Fibroblast of lung (primary cell): ENCODE results near the gene ERBB2. TPM values are rescaled to one million over a fixed set of nuclear protein-coding genes. Genes with fewer than 3 reads are reported as not detected.
"Not testable (repeated sequence)": the region's sequence is repeated elsewhere in the genome, so short reads cannot be mapped to it uniquely, and the experiment has no call there.

Experiments used
- DNase-seq, 2 donors: peaks; one replicate each; pipeline versions ENCODE4 v3.0.0 to v3.0.0-alpha.2; 2010; ENCODE audit warnings: low read depth in 2 of 2
- H2AFZ ChIP-seq: 2 replicates; pipeline ENCODE4 v1.5.1; 2012; ENCODE audit warnings: low read length, control low read depth, inconsistent platforms
- H3K27ac ChIP-seq: 2 replicates; pipeline ENCODE4 v1.5.1; 2011; ENCODE audit warnings: low read length, control low read depth; ENCODE audit not compliant: insufficient read depth
- H3K27me3 ChIP-seq: 2 replicates; pipeline ENCODE4 v1.5.1; 2011; ENCODE audit warnings: mild to moderate bottlenecking, low read length; ENCODE audit not compliant: control insufficient read depth, insufficient read depth
- H3K36me3 ChIP-seq: 2 replicates; pipeline ENCODE4 v1.5.1; 2011; ENCODE audit warnings: low read length; ENCODE audit not compliant: control insufficient read depth, insufficient read depth
- H3K4me1 ChIP-seq: 2 replicates; pipeline ENCODE4 v1.5.1; 2011; ENCODE audit warnings: low read length; ENCODE audit not compliant: control insufficient read depth, insufficient read depth; ENCODE audit errors: extremely low read depth
- H3K4me2 ChIP-seq: 2 replicates; pipeline ENCODE4 v1.5.1; 2011; ENCODE audit warnings: low read length, control low read depth; ENCODE audit not compliant: insufficient read depth; ENCODE audit errors: extremely low read depth
- H3K4me3 ChIP-seq, 4 experiments: fragments of 200-600 bp in 1 of 4; sonication (generic) in 1 of 4; replicated peaks in 1 of 4; 2 replicates each; pipeline ENCODE4 v1.5.1; 2011 to 2016; ENCODE audit warnings: low read length in 4 of 4, low read depth in 3 of 4, mild to moderate bottlenecking in 3 of 4, control low read depth in 2 of 4, inconsistent platforms in 1 of 4, mixed read lengths in 1 of 4; ENCODE audit not compliant: insufficient read depth in 1 of 4; ENCODE audit errors: control extremely low read depth in 1 of 4
- H3K79me2 ChIP-seq: 2 replicates; pipeline ENCODE4 v1.5.1; 2012; ENCODE audit warnings: mild to moderate bottlenecking, low read length, inconsistent platforms; ENCODE audit not compliant: control insufficient read depth, insufficient read depth
- H3K9ac ChIP-seq: 2 replicates; pipeline ENCODE4 v1.5.1; 2011; ENCODE audit warnings: mild to moderate bottlenecking, low read length, control low read depth; ENCODE audit not compliant: insufficient read depth
- H3K9me3 ChIP-seq: 2 replicates; pipeline ENCODE4 v1.5.1; 2012; ENCODE audit warnings: low read depth, low read length; ENCODE audit not compliant: control insufficient read depth, insufficient read depth
- H4K20me1 ChIP-seq: 2 replicates; pipeline ENCODE4 v1.5.1; 2011; ENCODE audit warnings: low read length; ENCODE audit not compliant: control insufficient read depth, insufficient read depth; ENCODE audit errors: extremely low read depth
- EZH2 ChIP-seq: IDR thresholded peaks from 2 replicates; pipeline ENCODE4 v1.5.1; 2012; ENCODE audit warnings: low read length, control low read depth, mild to moderate bottlenecking; ENCODE audit errors: missing control alignments
- polyA plus RNA-seq, 2 donors: library from polyadenylated mRNA; depleted of rRNA in 1 of 2; stranded (reverse) in 1 of 2; unstranded in 1 of 2; fragments of >200 nt; gene quantifications; 2 replicates each; pipeline ENCODE4 v1.2.1, GENCODE V29; 2011 to 2012; ENCODE audit warnings: missing spikeins in 1 of 2
- total RNA-seq: library from RNA; depleted of rRNA; stranded (reverse); fragments of >200 nt; gene quantifications from 2 replicates; pipeline ENCODE4 v1.2.1, GENCODE V29; 2014
- TF ChIP-seq, protein P1 (sequence below), 2 donors: IDR thresholded peaks in 1 of 2; conservative IDR thresholded peaks in 1 of 2; 1 replicate in 1 of 2; 2 replicates in 1 of 2; pipeline ENCODE4 v1.5.1; 2011 to 2012; ENCODE audit warnings: low read length in 2 of 2, control low read depth in 1 of 2, inconsistent platforms in 1 of 2, low read depth in 1 of 2, mild to moderate bottlenecking in 1 of 2

ERBB2 gene
- total and polyA plus RNA-seq, 2 donors (not counting 1 experiment from before 2014, with no cell fraction given) = 24.7 to 33.9 TPM

DNA sequence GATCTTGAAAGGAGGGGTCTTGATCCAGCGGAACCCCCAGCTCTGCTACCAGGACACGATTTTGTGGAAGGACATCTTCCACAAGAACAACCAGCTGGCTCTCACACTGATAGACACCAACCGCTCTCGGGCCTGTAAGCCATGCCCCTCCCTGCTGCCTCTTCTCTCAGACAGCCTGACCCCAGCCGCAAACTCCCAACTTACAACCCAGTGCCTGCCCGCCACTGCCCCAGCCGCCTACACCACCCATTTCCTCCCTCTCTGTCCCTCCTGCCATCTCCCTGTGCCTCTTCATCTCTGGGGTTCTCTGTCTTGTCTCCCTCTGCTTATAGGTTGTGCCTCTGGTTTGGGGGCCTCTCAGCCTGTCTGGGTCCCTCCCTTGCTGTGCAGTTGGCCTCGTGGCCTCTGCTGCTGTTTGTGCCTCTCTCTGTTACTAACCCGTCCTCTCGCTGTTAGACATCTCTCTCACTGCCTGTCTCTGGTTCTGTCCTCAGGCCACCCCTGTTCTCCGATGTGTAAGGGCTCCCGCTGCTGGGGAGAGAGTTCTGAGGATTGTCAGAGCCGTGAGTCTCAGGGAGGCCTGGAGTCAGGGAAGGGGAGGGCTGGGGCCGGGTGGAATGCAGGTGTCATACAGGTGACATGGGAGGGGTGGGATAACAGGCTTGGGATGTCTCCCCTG lies 9.6 kb downstream of the ERBB2 start:
- no peak overlapping the region for H3K27ac ChIP-seq
- peaks cover 2% of the 10 kb centered on the region for H3K4me1 ChIP-seq
- no peak for TF ChIP-seq EZH2
- TF ChIP-seq, protein P1, sequence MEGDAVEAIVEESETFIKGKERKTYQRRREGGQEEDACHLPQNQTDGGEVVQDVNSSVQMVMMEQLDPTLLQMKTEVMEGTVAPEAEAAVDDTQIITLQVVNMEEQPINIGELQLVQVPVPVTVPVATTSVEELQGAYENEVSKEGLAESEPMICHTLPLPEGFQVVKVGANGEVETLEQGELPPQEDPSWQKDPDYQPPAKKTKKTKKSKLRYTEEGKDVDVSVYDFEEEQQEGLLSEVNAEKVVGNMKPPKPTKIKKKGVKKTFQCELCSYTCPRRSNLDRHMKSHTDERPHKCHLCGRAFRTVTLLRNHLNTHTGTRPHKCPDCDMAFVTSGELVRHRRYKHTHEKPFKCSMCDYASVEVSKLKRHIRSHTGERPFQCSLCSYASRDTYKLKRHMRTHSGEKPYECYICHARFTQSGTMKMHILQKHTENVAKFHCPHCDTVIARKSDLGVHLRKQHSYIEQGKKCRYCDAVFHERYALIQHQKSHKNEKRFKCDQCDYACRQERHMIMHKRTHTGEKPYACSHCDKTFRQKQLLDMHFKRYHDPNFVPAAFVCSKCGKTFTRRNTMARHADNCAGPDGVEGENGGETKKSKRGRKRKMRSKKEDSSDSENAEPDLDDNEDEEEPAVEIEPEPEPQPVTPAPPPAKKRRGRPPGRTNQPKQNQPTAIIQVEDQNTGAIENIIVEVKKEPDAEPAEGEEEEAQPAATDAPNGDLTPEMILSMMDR (conservative IDR thresholded peaks at IDR 0.05 in 1 of 2, IDR thresholded peaks at IDR 0.05 in 1 of 2; ENCODE audit: low read depth in 1 of 2, low read length in 2 of 2) = no peak
- H3K9me3 ChIP-seq = no peaks in the 10 kb centered on the region
- no peak overlapping the region for H3K9ac ChIP-seq
- DNase-seq = no peak
- H4K20me1 ChIP-seq = no peaks in the 10 kb centered on the region
- H2AFZ ChIP-seq = no peak overlapping the region
- H3K36me3 ChIP-seq = peaks cover 18% of the 10 kb centered on the region
- H3K4me3 ChIP-seq = no peak overlapping the region
- H3K79me2 ChIP-seq = peaks cover 3% of the 10 kb centered on the region
- no peak overlapping the region for H3K4me2 ChIP-seq
- no peaks in the 10 kb centered on the region for H3K27me3 ChIP-seq

DNA sequence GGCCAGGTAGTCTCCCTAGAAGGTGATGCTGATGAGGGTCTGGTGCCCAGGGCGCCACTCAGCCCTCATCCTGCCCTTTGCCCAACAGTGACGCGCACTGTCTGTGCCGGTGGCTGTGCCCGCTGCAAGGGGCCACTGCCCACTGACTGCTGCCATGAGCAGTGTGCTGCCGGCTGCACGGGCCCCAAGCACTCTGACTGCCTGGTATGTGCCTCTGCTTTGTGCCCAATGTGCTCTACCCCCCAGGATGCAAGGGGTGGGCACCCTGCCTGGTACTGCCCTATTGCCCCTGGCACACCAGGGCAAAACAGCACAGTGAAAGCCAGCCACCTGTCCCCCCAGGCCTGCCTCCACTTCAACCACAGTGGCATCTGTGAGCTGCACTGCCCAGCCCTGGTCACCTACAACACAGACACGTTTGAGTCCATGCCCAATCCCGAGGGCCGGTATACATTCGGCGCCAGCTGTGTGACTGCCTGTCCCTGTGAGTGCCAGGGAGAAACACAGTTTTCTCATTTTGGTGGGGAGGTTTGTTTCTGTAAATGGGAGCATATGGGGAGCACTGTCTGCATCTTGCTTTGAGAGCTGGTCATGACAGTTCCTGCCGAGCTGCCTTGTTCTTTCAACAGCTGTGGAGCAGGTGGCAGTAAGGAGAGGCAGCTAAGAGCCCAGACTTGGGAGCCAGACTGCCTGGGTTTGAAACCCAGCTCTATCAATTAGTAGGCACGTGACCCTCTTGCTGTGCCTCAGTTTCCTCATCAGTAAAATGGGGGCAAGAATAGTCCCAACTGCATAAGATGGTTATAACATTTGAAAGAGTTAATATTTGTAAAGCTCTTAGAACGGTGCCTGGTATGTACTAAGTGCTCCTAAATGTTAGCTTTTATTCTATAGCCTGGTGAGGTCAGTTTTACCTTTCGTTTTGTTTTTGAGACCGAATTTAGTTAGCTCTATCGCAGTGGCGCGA lies 10.4 kb downstream of the ERBB2 start:
- H3K79me2 ChIP-seq = no peaks in the 10 kb centered on the region
- no peak for DNase-seq
- no peak overlapping the region for H3K4me2 ChIP-seq
- no peaks in the 10 kb centered on the region for H3K4me1 ChIP-seq
- H3K36me3 ChIP-seq = peaks cover 18% of the 10 kb centered on the region
- H4K20me1 ChIP-seq = no peaks in the 10 kb centered on the region
- H2AFZ ChIP-seq = no peak overlapping the region
- no peaks in the 10 kb centered on the region for H3K27me3 ChIP-seq
- H3K9me3 ChIP-seq = no peaks in the 10 kb centered on the region
- H3K9ac ChIP-seq = no peak overlapping the region
- H3K4me3 ChIP-seq = no peak overlapping the region
- TF ChIP-seq, protein P1 (conservative IDR thresholded peaks at IDR 0.05 in 1 of 2, IDR thresholded peaks at IDR 0.05 in 1 of 2; ENCODE audit: low read depth in 1 of 2, low read length in 2 of 2) = no peak
- TF ChIP-seq EZH2 = no peak
- no peak overlapping the region for H3K27ac ChIP-seq

- not testable (repeated sequence) for H3K4me1 ChIP-seq, H3K79me2 ChIP-seq, DNase-seq, H2AFZ ChIP-seq, H3K4me2 ChIP-seq, H3K4me3 ChIP-seq, H4K20me1 ChIP-seq, H3K9ac ChIP-seq, H3K27me3 ChIP-seq, H3K27ac ChIP-seq, H3K9me3 ChIP-seq
- H3K36me3 ChIP-seq = peaks cover 25% of the 10 kb centered on the region
These were observed 11.2 kb downstream of the ERBB2 start for GRCh38 chr17:39711071-39711470.
